Measurements from ENCODE around the gene IKBKE.

IKBKE gene

DNA sequence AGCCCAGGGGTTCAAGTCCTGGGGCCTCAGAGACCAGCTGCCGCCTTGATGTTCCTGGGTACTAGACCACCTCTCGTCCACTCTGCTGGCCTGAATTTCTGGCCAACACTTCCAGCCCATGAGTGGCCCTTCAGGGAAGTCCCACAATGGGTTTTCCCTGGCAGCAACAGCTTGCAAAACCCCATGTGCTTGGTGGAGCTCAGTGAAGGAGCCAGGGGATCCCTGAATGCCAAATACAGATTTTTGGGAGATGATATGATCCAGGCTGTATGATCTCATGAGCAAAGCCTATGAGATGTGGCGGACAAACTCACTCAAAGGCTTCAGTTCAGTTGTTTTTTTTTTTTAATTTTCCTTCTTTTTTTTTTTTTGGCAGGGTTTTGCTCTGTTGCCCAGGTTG lies 27.5 kb downstream of the IKBKE start:
- DNase-seq, result no peak

DNA sequence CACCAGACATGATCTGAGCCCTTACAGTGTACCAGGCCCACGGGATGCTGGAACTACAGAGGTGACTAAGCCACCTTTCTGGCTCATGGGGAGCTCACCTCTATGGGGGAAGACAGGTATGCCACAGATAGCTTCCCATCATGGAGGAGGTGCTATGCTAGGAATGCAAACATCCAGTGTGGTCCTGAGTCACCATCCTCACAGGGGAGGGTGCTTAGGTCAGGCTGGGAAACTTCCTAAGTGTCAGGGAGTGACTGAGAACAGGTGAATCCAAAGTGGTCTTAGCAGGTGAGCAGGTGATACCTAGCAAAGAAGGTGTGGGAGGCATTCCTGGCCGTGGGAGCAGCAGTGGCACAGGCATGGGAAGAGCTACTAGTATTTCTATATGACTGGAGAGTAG lies 28.4 kb downstream of the IKBKE start:
- no peak for DNase-seq

DNA sequence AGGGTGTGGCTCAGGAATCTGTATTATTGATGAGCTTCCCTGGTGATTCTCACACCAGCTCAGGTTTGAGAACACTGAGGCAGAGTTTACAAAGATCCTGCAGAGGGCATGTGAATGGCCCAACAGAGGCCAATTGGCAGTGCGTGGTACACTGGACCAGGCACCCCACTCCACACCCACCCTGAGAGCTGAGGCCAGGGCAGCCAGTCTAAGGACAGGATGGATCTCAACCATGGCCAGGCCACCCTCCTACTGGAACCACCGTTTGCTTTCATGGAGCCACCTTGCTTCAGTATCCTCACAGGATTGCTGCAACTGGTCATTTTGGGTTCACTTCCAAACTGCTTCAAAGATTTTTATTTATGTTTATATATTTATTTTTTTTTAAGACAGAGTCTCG lies 29.8 kb downstream of the IKBKE start:
- DNase-seq, result no peak

DNA sequence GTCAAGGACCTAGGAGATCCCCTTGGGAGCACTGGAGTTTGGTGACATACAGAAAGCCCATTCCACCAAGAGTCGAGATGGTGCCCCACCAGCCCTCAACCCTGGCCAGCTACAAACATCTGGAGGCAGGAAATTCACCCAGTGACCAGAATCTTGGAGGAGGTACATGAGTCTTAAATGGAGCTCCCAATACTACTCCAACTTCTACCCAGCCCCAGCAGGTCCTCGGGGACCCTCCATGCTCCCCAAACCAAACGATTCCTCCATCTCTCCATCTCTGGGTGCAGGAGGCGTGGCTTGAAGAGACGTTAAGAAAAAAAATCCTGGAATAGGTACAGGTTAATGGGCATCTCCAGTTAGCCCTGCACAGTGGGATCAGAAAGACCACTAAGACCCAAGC lies 31.6 kb downstream of the IKBKE start:
- DNase-seq, result no peak

DNA sequence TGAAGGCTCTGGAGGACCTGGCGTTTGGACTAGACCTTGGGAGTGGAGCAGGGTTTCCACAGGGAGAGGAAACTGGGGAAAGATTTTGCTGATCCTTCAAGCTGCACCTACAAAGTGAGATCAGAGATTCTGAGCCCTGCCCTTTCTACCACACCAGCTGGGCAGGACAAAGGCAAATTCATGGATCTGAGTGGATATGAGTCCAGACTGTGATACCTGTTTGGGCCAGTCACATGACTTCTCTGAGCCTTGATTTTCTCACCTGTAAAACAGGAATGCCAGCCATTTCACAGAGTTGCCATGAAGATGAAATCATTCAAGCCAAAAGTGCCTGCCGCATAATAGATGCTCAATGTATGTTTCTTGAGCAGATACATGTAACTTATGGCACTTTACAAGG lies 32.1 kb downstream of the IKBKE start:
- no peak for DNase-seq

DNA sequence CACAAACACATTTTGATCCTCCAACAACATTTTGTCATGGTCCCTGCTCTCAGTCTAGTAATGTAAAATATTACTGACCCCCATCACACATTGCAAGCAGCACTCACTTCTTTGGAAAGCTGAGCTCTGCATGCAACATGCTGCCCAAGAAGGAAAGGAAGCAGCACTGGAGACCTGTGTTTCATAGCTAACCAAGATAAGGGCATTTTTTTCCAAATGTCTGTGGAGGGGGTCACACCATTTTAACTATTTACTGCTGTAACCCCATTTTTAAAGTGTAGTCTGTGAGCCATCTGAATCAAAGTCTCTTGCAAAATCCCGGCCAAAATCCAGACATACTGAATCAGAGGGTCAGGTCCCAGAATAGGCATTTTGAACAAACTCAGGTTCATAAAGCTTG lies 32.5 kb downstream of the IKBKE start:
- no peak for DNase-seq

DNA sequence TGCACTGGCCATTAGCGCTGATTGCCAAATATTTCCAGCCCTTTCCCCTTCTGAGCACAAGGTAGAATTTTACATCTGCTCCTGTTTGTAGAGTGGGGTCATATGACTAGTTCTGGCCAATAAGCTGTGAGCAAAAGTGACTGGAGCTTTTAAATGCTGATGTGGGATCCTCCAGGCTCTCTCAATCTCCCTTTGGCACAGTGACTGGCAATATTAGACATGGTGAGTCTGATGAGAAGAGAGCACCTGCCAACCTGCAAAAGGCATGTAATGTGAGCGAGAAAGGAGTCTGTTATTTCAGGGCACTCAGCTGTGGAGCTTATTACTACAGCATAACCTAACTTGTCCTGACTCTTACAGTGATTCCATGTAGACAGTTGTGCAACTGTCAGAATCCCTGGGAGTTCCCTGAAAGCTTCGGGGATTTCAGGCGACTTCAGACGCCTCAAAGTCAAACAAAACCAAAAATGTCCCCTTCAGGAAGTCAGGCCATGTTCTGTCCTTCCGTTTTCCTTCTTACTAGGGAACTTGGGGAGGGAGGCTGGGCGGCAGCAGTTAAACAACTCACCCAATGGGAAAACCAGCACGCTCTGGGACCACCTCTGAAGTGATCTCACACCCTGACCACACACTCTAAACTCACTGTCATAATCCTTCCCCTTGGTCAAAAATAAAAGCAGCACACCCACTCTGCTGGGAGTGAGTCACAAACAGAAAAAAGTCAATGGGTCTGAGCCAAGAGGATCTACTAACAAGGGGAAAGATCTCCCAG lies 33.5 kb downstream of the IKBKE start:
- DNase-seq, result no peak

DNA sequence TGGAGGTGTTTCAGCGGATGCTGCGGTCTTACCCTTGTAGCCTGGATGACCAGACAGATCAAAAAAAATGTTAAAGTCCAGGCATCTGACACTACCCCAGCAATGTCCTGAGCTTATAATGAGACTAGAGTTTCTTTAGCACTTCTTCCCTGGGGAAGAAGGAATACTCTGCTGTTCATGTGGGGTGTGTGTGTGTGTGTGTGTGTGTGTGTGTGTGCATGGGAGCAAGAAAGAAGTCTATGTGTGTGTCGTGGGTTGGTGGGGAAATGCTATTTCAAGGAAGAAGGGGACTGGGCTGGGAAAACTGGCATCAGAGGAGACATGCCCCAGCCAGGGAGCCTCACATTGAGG lies 34.1 kb downstream of the IKBKE start:
- no peak for DNase-seq

DNA sequence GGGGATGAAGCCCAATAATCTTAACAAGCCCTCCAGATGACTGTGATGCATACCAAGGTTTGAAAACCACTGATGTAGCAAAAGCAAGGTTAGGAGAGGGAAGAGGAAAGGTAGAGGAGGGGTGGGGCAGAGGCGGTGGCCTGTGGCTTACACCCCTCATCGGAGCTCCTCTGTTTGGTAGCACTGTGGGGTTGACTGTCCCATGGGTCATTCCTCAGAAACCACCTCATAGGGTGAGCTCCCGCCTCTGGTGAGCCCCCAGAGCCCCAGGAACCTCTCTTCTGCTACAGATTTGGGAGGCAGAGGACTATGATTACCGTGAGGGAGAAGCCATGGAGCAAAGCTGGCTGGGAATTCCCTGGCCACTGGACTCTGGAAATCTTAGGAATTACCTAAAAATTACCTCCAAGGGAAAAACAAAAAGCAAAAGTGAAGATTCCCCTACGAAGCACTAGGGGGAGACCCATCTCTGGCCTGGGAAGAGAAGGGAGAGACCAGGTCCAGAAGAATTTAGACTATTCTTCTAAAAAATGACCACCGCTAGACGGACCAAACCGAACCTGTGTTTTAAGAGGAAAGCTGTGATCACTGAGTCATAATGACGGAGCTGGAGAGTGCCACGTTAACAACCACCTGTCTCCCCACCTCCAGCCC lies 35.6 kb downstream of the IKBKE start:
- peak in 1 of 2 experiments; percentile 32 for DNase-seq

DNA sequence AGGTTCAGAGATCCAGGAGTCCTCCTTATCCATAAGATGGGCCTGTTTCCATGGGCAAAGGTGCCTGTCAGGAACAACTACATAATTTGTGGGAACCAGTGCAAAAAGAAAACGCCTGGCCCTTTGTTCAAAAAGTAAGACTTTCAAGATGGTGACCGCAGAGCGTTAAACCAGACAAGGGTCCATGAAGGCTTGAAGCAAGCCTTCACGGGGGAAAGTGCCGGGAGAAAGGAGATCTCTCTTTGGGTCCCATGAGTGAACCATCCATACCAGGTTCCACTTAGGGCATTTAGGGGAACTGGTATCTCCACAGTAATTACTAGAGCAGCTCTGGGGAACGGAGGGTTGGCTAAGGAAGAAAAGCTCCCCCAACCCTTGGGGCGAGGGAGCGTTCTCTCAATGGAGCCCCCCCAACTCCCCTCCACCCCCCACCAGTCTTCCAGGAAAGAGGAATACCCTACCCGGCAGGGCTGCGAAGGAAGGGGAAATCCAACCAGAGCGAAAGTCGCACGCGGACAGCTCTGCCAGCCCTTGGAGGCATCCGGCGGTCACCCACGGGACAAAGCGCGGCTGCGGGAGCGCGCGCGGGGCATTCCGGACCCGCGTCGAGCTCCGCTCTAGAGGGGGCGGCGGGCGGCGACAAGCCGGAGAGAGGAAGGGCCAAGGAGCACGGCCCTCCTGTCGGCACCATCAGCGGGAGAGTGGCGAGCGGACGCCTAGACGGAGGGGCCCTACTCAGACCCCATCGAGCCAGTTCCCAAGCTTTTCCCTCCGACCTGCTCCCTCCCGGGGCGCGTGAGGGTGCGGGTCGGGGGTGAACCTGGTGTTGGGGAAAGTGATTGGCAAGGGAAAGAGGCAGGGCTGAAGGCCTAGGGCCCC lies 36.4 kb downstream of the IKBKE start:
- DNase-seq, result no peak

DNA sequence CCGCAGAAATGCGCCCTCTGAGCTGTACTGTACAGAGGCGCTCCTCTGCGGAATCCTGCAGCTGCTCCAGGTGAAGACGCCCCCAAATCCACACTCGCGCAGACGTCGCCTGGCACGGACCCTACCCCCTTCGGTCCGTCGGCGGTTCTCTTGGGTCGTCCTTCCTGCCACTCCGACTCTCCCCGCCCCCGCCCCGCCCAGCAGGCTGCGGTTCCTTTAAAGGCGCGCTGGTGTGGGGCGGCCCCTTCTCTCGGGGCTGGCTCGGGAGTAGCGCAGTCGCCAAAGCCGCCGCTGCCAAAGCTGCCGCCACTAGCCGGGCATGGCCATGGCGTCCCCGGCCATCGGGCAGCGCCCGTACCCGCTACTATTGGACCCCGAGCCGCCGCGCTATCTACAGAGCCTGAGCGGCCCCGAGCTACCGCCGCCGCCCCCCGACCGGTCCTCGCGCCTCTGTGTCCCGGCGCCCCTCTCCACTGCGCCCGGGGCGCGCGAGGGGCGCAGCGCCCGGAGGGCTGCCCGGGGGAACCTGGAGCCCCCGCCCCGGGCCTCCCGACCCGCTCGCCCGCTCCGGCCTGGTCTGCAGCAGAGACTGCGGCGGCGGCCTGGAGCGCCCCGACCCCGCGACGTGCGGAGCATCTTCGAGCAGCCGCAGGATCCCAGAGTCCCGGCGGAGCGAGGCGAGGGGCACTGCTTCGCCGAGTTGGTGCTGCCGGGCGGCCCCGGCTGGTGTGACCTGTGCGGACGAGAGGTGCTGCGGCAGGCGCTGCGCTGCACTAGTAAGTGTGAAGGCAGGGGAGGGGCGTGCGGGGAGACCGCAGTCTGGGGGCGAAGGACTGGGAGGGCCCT lies 37.2 kb downstream of the IKBKE start, which contains the start of gene RASSF5:
TSS of gene RASSF5 (plus strand) at position 248 of the 846 bp plus-strand sequence. CDS start at position 320, 72 bp downstream.
- DNase-seq, result peak in 1 of 2 experiments; percentile 62

DNA sequence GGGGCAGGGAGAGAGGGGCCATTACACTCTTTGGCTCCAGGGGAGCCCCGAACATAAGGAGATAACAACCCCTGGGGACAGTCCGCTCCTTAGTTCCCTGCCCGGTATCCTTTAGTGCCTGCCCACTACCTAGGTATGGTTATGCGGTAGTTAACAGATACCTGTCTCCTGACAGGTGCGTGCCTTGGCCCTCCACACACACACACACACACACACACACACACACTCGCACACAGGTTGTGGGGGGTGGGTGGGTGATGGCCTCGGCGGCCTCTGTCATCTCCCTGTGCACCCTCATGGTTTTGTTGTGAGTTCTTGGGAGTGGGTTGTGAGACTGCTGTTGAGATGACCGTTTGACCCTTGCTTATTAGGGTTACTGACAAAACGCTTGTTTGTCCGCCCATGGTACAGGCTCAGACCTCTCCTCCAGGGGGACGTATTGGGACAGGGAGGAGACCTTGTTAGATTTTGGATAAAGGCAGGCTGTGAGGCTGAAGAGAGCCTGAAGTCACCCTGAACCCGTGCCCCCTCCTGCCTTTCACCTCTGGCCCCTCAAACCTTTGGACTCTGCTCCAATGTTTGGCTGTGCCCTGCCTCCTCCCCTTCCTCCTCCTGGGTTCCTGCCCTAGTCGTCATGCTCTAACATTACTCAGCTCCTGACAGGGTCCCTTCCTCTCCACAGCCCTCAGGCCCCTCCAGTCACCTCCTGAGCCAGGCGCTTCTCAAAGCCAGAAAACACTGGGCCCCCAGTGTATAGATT lies 38.0 kb downstream of the IKBKE start:
- DNase-seq, result no peak

DNA sequence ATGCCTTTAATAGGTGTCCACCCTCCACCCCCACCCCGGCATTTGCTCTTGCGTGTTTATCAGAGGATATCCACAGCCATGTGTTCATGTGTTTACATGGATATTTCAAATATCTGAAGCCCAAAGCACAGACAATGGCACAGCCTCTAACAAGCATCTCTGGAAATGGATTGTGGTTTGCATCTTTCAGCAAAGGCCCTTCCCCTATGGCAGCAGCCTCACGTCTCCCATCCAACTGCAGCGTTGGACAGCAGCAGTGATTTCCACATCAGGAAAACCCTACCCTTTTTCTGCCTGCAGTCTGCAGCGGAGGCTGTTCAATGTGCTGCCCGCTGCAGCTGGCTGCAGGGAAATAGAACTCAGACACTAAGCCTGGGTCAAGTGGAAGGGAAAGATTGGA lies 38.7 kb downstream of the IKBKE start:
- DNase-seq, result no peak

DNA sequence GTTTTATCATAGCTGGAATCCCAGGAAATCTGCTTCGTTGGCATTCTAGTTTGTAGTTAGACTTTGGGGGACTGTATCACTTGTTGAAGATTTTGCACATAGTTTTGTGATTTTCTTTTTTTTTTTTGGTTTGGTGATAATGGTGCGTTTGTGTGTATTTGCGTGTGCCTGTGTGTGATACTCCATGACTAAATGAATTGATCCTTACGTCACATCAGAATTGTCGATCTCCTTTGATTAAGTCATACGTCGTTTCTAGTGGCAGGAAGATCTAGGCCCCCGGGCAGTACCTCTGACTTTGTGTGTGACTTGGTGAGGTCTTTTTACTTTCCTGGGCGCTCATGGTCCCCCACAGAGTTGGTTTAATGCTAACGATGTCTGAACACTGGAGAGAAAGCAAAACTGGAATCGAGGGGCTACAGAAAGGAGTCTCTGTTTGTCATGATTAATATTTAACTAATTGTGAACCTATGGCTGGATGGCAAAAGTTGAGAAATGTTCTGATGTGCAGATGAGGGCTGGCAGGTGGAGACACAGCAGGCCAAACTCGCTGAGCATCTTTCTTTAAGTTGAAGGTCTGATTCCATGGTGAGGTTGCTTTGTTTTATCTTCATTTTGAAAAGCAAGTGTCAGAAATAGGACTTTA lies 39.5 kb downstream of the IKBKE start:
- no peak for DNase-seq

DNA sequence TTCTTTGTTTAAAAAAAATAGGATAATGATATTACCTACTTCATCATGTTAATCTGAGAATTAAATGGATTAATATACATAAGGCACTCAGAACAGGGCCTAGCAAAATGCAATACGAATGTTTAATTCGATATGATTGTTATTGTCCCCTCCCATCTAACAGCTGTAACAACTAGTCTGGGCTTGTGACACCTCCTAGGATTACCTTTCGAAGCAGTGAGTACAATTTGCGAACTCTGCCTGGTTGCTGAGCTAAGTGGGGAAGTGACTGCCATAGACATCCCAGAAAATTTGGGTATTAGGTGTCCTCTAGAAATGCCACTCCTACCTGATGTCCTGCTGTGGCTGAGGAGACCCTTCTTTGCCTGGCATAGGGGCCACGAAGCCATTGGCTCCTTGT lies 40.1 kb downstream of the IKBKE start:
- no peak for DNase-seq

DNA sequence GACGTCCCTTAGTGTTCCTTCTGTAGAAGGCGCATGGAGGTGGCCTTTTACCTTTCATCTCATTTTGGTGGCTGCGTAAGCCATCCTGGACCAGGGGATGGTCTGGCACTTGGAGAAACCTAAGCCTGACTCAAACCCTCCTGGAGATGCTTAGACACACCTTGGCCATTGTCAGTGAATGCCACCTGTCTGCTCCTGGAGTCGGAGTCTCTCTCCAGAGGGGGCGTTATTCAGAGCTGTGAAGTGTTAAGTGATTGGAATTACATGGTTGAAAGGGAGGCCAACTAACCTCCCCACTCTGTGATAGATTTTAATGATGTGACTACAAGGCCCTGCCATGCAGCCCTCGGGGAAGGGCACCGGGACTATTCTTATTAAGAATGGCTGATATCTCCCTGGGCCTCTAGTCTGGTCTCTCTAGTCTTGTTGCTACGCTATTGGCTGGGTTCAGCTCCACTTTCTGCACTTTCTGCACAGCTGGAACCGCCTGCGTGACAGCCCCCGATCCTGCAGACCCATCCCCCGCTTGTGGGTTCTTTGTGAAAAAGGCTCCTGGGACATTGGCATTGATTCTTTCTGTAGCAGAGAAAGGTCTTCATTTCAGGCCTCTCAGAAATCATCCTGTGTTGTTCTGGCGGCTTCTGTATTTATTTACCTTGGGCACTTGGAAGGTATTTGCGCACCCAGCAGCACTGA lies 41.2 kb downstream of the IKBKE start:
- DNase-seq, result no peak

DNA sequence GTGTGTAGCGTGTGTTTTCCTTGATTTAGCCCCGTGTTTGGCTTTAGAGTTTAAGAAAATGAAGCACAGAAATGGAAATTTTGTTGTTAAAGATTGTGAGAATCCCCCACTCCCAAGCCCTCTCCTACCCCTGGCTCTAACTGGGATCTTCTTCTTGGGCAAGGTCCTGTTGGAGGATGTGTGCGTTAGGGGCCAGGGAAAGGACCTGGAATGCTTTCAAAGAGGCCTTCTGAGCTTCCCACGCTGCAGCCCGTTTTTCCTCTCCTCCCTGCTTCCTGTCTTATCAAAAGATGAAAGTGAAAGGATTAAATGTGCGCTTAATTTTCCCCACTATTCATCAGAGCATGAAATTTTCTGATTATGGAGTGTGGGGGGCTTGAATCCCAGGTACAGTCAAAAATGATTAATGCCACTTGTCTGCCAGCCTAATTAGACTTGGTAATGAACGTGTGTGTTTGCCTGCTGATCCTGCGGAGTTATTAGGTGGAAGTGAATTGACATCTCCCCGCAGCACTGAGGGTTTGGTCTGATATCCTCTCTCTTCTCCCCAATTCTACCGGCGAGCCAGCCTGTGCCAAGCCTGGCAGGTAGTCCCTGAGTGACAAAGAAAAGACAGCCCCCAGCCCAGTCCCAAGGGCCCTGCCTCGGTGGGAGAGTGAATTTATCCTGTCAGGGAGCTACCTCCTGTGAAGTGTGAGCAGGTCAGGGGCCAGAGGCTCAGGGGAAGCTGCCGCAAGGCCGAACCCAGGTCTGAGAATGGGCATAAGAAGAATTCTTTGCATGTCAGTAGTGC lies 42.0 kb downstream of the IKBKE start:
- no peak for DNase-seq

DNA sequence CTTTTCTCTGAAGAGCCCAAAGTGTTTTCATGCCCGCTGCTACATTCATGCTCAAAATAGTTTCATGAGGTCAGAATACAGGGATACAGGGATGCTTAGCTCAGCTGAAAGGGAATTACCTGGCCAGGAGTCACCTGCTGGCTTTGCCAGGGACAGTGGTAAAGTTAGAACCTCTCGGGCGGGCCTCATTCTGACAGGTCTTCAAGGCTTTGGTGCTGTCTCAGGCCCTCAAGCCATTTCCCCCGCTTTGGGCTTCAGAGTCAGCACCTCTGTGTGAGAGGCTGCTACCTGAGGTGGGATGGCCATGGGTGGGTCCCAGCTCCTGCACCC lies 42.5 kb downstream of the IKBKE start:
- no peak for DNase-seq

DNA sequence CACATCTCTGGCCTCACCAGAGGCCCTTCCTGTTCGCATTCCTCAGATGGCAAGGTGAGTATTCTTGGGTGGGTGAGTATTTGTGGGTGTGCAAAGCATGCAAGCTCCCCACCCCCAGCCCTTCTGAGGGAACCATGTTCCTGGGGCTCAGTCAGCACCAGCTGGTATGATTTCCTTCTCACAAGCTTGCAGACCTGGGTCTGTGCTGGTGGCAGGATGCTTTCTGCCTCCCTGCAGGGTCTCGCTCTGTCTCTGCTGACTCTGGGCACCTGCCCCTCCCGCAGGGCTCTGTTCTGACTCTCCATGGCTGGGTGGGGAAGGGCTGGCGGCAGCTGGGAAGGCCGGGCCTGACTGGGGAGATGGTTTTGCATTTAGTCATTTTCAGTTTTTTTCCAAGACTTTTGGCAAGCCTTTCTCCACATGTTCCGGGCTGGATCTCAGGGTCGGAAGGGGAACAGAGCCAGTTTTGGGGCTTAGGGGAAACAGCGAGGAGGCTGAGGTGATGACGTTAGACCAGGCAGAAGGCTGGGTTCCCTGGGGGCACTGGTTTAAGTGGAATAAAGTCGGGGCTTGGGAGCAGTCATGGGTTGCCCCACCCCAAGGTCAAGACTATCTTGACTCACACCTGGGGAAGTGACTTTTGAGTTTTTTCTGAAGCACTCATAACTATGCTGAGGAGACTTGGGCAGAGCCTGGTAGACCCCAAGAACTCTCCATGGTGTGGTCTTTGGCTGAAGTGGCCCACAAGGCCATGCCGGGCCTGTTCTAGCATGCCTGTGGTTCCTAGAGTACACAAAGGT lies 43.2 kb downstream of the IKBKE start:
- peak; percentile 93 to 97 for DNase-seq
